HG03095 (cell line): ENCODE measurements around the gene CD180.
"Not testable (repeated sequence)": the region's sequence is repeated elsewhere in the genome, so short reads cannot be mapped to it uniquely, and the experiment has no call there.

Source experiments
- ATAC-seq: cut with Tn5 transposase; IDR thresholded peaks from one replicate; pipeline ENCODE4 v1.9.1; 2021; ENCODE audit warnings: moderate library complexity; ENCODE audit not compliant: unreplicated experiment

CD180 gene

DNA sequence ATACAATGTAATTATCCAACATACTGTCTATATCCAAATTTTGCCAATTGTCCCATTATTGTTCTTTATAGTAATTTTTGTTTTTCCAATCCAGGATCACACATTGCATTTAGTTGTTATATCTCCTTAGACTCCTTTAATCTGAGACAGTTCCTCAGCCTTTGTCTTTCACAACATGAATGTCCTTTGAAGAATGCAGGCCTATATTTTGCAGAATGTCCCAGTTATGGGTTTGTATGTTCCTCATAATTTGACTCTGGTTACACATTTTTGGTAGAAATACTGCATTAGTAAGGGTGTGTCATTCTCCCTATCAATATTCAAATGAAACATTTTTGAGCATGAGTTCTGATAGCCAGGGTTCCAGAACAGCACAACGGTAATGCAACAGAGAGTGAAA, 6.7 kb downstream of the CD180 start:
- ATAC-seq: no peak

DNA sequence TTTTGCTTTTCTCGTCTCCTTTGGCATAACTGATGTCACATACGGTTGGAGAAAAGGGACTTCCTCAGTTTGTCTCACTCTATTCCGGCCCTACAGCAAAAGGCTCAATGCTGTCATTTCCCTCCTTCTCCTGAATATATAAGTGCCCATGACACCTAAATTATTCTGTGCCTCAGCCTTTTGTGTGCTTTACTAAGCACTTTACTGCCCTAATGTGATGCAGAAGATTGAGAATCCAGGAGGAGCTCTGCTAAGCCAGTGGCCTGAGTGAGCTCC, 7.6 kb downstream of the CD180 start:
- no peak for ATAC-seq

DNA sequence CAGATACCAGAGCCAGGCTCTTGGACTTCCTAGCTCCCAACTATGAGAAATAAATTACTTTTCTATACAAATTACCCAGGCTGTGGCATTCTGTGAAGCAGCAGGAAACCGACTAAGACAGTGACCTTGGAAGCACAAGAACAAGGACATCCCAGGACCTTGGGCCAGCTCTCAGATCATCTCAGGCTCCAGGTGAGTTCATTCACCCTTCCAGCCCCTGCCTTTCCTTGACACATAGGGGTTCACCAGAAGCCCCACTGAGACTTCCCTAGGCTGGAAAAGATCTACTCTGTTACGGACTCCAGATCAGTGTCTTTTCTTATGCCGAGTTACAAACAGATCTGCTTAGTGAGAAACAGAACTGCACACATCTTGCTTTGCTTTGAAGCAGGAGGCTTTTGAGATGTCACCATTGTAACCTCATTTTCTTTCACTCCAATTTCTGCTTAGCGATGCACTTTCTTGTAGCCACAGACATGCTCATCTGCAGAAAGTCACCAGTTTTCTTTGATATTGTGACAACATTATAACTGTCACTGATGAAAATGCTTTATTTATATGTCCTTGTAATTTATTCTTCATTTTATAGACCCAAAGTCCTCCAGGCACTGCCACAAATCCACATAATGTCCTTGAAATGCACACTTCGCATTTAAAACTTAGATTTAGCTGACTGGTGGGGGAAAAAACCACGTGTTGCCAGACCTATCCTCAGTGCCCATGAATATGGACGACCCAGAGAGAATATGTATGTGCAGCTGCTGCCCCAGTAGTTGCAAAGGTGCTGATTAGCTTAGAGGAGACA, 8.1 kb downstream of the CD180 start:
- ATAC-seq: no peak

GRCh38 chr5:67187006-67187715, 9.4 kb downstream of the CD180 start:
- peak; percentile 50 for ATAC-seq

DNA sequence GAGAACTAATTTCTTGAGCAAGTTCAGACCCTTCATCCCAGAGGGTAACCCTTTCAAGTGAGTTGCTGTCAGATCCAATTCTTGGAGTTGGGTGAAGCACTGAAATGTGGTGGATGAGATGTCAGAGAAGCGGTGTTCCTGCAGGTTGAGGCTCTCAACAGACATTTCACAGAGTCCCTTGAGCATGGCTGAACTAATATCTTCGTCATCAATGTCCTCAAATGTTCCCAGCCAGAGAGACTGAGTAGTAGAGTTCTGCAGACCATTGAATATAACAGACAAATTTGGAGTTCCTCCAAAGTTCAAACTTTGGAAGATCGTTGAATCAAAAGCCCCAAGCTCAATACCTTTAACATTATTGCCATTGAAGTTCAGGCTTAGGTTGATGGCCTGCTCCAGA, 12.7 kb downstream of the CD180 start:
- no peak for ATAC-seq

DNA sequence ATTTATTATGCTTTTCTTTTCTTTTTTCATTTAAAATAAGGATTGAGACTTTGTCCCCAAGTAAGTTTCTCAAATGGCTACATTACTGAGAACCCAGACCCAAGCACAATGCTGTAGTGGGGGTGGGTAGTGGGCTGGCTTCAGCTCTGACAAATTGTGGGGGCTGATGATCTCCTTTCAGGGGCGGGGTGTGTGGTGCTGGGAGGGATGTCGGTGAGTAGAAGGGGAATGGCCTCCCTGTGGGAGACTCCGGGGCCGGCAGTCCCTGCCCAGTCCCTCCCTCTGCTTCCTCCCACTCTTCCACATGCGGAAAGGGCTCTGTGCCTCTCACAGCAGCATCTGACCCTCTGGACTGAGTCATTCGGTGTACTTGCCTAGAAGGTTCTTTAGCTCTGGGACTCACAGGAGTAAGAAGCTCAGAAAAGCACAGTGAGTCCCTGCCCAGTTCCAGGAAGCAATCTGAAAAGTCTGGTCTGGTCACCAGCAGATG, 14.3 kb downstream of the CD180 start:
- ATAC-seq: no peak

GRCh38 chr5:67181648-67182221, 14.9 kb downstream of the CD180 start:
- ATAC-seq: no peak

- ATAC-seq: no peak
Measured at GRCh38 chr5:67179697-67180361, 16.8 kb downstream of the CD180 start.

DNA sequence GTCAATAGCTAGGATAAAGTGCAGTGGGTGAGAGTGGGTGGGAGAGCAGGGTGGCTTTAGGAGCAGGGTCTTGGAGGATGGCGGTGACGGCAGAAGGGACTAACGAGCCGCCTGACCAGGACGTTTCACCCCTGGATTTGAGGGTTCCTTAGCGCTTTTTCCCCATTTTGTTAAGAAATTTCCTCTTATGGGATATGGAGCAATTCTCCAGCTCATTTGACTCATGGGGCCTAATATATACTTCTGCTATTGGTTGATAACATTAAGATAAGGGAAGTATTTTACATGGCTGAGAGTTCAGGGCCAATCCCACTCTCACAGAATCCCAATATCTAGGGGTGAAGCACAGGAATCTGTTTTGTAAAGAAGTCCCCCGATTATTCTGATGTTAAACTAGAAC, 17.6 kb downstream of the CD180 start:
- ATAC-seq: no peak

DNA sequence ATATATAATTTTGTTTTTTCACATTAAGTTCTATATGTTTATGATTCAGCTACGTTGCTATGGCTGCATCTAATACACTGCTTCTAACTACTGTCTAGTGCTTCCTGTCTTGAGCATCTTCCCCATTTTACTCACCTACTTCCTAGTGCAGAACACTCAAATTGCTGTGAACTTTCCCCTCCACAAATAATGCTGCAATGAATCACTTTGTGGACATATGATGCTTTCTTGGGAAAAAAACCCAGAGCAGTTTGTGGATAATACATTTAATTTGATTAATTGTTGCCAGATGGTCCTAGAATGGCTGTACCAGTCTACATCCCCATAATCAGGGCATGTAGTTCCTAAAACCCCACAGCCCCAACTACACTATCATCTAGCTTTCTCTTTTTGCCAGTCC, 18.5 kb downstream of the CD180 start:
- no peak for ATAC-seq

DNA sequence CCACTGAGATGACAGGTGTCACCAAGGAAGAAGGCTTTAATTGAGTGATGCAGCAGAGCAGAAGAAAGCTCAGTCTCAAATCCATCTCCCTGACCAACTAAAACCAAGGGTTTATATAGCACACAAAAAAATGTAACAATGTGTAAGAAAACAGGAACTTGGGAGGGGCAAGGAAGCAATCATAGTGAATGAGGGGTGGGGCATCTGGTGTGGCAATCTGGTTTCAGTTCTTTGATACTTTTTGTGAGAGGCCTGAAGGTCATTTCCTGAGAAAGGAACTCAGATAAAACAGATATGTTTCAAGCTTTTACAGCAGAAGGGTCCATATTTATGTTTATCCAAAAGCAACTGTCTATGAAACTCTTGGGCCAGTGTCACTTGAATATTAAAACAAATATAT, 19.7 kb downstream of the CD180 start:
- ATAC-seq: no peak

DNA sequence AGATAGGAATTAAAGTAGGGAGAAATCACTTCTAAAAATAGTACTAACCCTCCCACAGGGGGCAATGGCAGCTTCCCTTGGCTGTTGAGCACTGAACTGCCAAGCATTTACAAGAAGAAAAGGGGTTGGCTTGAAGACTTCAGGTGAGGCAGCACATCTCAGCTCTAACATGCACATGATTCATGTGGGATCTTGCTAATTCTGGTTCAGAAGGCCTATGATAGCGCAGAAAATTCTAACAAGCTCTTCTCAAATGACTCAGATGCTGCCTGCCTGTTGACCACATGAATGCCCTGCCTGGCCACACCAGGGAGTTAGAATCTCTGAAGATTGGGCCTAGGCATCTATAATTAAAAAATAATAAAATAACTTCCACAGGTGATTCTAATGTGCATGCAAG, 22.6 kb downstream of the CD180 start:
- no peak for ATAC-seq

- ATAC-seq: not testable (repeated sequence)
Measured at GRCh38 chr5:67173351-67173750, 23.2 kb downstream of the CD180 start.

DNA sequence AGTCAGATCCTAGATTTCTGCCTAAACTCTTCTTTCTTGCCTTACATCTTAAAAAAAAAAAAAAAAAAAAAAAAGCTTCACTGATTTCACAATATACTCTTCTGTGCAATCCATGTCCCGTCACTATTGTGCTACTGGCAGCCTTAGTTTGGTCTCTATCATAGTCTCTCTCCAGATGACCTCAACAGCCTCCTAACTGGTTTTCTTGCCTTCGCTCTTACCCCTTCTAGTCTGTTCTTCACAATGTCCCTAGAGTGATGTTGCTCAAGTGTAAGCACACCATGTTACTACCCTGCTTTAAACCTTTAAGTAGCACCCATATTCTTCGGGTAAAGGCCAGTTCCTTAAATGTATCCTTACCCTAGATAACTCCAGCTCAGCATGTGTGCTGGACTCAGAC, 25.8 kb downstream of the CD180 start:
- ATAC-seq: no peak

- no peak for ATAC-seq
Measured at GRCh38 chr5:67168069-67168468, 28.5 kb downstream of the CD180 start.

DNA sequence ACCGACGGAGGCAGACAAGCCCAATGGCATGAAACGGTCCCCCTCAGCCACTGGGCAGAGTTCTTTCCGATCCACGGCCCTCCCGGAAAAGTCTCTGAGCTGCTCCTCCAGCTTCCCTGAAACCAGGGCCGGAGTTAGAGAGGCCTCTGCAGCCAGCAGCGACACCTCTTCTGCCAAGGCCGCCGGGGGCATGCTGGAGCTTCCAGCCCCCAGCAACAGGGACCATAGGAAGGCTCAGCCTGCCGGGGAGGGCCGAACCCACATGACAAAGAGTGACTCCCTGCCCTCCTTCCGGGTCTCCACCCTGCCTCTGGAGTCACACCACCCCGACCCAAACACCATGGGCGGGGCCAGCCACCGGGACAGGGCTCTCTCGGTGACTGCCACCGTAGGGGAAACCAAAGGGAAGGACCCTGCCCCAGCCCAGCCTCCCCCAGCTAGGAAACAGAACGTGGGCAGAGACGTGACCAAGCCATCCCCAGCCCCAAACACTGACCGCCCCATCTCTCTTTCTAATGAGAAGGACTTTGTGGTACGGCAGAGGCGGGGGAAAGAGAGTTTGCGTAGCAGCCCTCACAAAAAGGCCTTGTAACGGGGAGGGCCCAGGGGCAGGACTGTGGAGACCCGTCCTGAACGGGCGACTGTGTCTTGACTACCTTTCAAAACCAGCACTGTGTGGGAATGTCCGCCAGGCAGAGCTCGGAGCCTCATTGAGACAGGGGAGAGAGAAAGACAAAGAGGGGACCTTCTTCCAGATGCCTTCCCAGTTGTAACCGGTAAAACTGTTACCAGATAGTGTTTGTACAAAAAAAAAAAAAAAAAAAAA, 29.9 kb downstream of the CD180 start:
- peak; percentile 38 for ATAC-seq

DNA sequence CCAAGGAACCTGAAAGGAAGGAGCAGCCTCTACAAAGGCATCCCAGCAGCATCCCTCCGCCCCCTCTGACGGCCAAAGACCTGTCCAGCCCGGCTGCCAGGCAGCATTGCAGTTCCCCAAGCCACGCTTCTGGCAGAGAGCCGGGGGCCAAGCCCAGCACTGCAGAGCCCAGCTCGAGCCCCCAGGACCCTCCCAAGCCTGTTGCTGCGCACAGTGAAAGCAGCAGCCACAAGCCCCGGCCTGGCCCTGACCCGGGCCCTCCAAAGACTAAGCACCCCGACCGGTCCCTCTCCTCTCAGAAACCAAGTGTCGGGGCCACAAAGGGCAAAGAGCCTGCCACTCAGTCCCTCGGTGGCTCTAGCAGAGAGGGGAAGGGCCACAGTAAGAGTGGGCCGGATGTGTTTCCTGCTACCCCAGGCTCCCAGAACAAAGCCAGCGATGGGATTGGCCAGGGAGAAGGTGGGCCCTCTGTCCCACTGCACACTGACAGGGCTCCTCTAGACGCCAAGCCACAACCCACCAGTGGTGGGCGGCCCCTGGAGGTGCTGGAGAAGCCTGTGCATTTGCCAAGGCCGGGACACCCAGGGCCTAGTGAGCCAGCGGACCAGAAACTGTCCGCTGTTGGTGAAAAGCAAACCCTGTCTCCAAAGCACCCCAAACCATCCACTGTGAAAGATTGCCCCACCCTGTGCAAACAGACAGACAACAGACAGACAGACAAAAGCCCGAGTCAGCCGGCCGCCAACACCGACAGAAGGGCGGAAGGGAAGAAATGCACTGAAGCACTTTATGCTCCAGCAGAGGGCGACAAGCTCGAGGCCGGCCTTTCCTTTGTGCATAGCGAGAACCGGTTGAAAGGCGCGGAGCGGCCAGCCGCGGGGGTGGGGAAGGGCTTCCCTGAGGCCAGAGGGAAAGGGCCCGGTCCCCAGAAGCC, 30.8 kb downstream of the CD180 start:
- ATAC-seq: peak; percentile 79

- ATAC-seq: no peak
Measured at GRCh38 chr5:67164856-67165525, 31.6 kb downstream of the CD180 start.
